AG08396 (cell line): ENCODE results near the gene ADGRL3.

Experiments
- DNase-seq: peaks from one replicate; pipeline ENCODE4 v3.0.0; 2012; ENCODE audit warnings: low spot score, mixed read lengths

ADGRL3 gene

DNA sequence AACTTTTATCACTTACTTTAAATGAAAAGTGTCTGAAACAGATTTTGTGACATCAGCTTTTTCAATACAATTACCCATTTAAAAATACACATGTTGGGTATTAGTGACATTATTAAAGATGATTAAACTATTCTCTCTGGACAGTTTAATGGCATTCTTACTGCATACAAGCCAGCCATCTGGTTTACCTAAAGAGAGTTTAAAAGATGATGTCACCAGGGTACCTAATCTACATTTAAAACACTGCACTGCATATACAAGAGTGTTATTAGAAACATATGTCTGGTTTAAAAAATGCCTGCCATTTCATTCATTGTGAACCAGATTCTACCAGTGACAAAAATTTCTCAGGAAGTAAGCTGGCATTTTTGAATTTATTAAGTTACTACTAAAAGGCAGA lies 919.1 kb downstream of the ADGRL3 start:
- no peak for DNase-seq

- DNase-seq: no peak
These were observed 926.1 kb downstream of the ADGRL3 start for GRCh38 chr4:62126064-62126732.
